SW480 (cell line): ENCODE measurements around the gene MTCL1.
A peak's percentile ranks its signal among the peaks of the same experiment; 100 is the strongest.

Experiments
- DNase-seq: peaks from one replicate; pipeline ENCODE4 v3.0.0-alpha.2; 2016; ENCODE audit warnings: low spot score

The MTCL1 gene

DNA sequence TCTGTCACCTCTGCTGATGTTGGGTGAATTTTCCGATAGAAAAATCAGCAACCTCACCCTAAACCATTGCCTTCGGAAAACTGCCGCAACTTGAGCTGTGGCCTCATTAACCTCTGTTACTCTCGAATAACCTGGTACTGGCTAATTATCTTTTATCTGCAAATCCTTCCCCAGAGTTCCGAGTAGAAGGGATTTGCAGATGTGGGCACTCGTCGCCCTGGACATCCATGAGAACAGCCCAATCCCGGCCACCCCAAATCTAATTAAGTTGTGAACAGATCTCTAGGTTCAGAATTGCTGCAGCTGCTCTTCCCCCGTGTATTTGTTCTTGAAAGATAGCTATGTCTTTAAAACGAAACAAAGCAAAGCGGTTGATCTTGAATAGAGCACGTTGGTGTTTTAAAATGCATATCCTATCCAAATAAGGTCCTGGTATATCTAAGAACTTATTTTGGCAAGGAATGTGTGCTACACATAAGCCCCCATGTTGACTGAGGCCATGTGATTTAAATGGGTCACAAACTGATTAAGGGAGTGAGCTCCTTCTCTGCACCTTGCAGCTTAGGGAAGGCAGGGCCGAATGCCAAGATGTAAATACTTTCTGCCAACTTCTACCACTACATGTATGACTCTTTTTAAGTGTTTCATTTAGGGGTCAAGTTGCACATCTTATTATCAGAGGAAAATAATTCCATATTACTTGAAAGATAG, 88.2 kb downstream of the MTCL1 start:
- no peak for DNase-seq

DNA sequence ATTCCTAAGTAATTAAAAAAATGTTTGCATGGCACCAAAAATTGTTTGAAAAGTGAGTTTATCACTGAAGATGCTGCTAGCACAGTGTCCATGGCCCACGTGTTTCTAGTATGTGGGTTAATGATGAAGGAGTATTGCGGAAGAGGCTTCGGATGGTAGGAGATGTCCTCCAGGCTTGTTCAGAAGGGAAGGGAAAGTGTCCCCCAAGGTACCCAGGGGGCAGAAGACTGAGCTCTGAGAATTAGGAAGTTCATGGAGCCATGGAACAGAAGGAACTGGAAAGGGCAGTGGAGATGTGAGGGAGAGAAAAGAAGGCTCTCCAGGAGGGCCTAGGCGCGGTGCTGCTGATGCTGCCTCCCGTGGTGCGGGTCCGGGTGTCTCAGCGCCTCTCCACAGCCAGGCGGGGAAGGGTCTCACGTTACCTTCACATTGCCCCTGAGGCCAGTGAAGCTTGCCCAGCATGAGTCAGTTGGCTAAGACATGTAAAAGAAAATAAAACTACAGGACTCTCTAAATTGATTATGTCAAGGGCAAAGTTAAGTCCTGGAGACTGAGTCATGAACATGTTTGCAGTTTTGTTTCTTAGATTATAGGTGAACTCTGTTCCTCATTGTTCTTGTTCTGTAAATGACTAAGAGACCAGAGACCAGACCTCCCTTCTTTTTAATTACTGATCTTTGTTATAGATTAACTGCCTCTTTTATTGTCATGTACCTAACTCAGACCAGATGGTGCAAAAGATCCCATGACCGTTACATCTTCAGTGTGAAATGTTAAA, 89.0 kb downstream of the MTCL1 start:
- DNase-seq: no peak

DNA sequence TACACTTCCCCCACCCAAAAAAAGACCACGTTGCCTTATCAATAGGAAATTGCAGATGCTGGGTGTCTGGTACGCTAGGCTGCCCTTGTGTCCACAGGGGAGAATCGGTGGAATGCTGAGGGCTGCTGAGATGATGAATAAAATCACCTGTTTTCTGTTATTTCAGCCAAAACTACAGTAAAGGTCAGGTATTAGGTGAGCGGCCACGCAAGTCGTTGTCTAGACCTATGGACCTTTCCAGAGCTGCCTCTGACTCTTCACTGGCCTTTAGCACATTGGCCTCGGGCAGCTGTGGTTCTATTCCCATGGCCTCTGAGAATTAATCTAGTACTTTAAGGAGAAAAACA, 89.6 kb downstream of the MTCL1 start:
- no peak for DNase-seq

DNA sequence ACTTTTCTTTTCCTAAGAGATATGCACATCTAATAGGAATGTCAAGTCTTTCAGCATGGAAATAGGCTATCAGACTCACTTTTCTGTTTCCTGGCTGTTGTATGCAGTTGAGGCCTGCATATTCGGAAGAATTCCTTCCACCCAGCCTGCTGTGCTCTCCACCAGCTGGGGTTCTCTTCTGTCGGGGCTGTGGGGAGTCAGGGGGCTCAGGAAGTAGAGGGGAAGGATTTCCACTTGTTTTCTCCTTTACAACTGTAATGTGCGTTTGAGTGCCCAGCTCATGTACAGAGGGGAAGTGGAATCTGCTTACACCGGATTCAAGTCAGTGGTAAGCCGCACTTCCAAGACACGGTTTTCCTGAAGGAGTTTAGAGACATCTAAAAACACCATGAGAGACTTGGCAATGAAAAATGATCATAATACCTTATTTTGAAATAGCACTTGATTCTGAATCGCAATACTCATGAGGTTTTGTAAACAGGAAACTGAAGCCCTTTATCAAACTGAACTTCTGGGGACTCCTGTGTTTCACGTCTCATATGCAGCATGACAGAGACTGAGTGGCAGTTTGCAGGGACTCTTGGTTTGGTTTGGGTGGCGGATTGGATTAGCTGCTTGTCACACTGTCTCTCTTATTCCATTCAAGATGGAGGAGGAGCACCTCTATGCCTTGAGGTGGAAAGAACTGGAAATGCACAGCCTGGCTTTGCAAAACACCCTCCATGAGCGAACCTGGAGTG, 90.4 kb downstream of the MTCL1 start:
- DNase-seq: no peak

DNA sequence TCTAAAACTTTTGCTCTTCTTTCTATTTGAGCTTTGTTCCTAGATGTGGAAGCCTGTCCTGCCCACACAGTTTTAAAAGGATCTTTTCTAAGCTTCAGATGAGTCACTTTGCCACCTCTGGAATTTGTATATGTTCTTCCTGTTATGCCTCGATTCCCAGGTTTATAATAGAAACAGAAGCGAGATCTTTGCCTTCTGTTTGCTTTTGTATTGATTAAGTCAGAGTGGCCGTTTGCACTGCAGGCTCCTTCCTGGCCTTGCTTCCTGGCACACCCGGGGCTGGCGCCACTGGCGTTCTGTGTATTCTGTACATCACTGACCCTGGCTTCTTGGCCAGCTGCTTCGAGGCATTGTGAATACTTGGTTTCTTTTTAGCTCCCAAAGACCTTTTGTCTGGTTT, 91.8 kb downstream of the MTCL1 start:
- peak; percentile 24 for DNase-seq

DNA sequence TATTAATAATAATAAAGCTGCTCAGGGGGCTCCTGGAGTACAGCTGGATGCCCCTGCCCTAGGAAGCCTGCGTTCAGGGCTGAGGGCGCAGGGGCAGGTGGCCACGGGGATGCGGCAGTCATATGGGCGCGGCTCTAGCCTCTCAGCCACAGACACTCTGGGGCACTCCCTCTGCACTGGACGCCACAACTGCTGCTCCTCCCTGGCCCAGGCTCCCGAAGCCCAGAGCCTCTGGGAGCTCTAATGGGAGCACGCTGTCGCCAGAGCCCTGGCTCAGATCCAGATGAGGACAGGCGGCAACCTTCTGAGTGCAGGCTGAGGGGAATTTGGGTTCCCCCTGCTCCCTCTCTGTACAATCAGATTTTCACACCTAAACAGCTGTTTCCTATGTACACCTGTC, 93.6 kb downstream of the MTCL1 start:
- peak; percentile 50 for DNase-seq

DNA sequence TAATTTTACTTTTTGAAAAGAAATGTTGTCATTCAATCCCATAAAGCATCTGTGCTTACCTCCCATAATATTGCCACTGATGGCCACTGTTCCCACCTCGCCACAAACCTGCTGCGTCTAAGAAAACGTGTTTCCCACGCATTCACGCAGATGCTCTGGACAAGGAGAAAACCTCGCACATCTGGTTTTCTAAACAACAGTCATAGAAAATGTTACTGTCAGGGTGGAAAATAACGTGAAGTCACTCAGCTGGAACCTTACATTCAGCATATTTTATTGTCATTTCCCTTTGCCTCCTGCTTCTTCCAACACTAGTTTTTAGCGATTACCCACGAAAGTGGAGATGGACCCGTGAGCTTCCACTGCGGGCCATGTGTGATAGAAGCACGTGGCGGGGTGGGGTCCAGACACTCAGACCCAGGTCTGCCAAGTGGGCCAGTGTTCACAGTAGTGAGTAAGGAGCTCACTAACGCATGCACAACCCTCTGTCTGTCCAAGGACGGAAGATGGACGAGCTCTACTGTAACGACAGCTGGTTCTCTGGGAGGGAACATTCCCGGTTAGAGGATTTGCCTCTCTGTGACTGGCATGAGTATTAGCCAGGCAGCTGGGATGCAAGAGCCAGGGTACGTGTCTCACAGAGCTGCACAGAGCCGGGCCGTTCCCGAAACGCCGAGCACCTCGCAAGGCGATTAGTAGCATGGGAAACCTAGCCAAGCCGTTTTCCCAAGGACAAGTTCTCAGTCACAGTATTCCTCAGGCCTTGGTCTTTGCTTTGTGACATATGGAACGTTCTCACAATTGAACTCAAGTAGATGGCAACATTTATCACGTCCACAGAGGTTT, 94.5 kb downstream of the MTCL1 start:
- DNase-seq: no peak

DNA sequence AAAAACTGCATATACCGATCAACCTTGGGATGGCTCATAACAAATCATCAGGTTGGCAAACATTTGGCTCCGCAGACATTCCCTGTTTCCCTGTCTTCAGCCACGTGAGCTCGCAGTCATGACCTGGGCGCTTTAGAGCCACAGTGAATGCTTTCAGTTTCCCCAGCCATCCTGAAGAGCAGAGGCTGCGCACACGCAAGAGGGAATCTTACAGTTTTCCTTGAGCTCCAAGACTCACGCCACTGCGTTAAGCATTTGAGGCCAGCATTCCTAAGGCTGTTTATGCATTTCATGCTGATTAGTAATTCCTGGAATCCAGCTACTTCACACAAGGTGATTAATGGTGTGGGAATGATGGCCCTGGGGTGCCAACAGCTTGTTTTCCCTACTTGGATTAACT, 95.1 kb downstream of the MTCL1 start:
- no peak for DNase-seq

DNA sequence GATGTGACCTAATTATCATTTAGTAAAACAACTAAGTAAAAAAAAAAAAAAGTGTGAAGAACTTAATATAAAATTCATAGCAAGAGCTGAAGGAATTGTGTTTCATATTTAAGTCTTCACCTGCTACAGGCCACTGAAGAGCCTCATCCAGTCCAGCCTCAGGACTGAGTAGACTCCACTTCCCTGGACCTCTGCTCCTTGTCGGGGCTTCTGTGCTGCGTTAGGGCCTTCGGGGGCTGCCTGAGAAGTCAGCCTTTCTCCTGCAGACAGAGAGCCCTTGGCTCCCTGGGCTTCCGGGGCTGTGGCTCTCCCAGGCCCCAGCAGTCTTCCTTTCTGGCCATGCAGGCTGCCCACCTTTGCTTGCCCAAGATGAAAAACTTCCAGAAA, 95.5 kb downstream of the MTCL1 start:
- no peak for DNase-seq

DNA sequence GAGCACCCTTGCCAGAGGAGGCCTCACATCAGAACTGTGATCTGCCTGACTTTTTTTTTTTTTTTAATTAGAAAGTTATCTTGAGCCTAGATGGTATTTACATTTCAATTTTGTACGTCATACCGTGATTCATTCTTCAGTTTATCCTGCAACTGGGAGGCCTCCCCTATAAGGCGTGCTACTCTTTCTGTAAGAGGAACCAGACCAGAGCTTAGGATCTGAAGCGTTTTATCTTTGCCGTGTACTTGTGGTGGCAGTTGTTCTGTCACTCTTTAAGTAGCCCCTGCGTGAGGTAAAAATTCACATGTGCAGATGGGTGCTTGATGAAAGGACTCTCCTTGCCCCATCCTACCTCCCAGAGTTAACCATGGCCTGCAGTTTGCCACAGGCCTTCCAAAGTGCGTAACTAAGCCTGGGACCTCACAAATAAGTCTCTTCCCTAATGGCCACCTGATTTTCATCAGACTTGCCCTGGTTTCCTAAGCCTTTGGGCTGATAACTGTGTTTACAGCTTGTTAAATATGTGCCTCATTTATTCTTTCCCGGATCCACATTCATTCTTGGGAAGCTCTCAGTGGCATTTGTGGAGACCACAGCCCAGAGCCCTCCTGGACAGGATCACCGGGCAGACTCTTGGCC, 96.0 kb downstream of the MTCL1 start:
- DNase-seq: no peak

DNA sequence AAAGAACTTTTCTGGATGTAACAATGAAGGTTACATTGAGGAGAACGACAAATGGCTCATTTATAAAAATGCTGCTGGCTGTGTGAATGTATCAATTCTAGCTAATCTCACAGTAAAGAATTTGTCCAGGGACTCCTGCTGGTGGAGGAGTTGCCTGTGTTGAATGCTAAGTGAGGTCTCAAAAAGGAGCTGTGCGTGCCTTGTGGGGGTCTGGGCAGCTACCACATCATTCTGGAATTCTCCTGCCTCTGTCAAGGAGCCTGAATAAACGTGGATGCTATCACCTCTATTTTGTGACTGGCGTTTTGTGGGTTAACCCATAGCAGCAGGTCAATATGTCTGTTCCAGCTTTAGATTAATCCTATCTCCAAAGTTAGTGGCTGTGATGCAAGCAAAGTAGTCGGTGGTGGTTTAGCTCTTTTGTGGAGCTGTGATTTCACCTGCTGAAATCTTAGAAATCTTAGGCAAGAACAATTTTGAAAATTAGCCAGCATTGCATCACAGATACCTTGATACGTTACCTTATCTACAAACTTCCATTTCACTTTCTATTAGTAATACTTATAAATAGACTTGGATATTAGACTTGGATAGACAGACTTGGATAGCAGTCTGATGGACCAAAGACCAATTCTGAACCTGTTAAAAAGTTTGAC, 96.8 kb downstream of the MTCL1 start:
- DNase-seq: no peak

DNA sequence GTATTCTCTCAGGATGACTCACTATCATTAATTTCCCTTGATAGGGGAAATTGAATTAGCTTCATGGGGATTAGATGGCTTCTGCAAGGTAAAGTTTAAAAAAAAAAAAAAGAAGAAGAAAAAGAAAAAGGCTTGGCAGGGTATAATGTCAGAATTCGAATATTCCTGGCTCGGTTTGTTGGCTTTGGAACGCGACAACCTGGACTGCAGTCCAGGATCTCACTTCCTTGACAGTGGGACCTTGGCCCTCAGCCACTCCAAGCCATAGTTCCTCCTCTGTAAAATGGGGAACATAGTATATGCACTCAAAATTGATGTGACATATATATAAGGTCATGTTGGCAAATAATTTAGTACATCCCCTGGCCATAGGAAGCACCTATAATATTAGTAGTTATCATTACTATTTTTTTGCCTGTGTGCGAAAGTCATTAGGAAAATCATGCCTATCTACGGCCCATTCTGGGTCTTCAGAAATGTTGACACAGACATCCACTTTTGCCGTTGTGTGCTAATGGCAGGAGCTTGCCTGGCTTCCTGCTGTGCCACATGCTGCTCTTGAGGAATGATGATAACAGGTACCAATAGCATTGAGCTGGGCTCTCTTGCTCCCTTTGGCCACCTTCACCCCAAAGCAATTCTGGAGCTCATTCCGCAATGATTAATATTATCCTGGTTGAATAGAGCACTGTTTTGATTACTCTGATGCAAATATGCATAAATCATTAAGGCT, 97.9 kb downstream of the MTCL1 start:
- DNase-seq: no peak

DNA sequence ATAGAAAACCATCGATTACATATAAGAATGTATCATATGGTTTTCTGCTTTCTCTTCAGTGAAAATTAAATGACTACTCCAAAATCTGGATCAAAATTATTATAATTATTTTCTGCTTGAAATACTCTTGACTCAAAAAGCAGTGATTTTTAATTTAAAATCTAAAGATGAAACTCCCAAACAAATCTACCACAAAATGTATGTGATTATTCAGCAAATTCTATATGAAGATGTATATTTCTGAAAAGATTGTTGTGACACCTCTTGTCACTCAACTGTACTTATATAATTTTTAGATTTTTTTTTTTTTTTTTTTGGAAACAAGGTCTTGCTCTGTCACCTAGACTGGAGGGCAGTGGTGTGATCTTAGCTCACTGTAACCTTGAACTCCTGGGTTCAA, 98.6 kb downstream of the MTCL1 start:
- no peak for DNase-seq

DNA sequence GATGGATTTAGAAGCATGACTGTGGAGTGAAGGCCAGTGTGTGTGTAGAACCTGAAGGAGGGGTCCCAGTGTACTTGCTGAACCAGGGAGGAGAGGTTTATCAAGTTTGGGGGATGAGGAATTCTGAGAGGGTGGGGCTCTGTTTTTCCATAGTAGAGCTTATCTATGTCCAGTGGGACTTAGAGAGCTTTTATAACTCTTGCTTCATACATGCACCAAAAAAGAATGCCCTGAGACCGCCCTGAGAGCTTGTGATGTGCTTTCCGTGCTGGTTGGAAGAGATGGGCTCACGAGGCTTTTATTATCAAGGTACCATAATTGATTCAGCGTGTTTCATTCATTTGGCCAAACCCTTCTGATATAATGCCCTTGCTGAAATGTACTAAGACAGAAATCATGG, 100.2 kb downstream of the MTCL1 start:
- no peak for DNase-seq

DNA sequence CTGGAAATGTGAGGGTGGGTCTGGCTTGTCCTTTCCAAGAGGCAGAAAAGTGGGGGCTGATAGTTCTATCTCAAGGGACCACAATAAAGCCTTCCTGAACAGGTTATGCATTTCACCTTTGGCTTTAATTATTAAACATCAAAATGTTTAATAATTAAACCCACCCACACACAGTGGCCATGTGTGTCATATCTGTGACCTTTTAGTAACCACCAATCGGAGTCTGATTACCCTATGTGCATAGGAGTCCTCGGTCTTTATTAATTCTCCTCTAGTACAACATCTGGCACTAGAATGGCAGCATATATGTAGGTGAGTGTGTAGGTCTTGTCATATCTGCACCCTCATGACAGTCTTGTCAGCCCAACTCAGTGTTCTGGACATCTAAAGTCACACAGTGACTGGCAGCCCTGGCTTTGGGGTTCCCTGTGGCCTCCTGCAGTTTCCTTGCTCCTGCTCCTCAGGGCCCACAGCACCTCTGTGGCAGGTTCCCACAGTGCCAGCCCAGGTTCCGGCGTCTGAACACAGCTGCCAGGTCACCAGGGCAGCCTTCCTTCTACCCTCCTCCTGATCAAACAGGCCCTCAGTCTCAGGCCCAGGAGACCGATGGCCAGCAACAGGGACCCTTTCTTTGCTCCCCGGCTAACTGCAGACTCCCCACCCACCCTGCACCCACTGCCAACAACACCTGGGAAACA, 100.9 kb downstream of the MTCL1 start:
- peak; percentile 17 for DNase-seq

DNA sequence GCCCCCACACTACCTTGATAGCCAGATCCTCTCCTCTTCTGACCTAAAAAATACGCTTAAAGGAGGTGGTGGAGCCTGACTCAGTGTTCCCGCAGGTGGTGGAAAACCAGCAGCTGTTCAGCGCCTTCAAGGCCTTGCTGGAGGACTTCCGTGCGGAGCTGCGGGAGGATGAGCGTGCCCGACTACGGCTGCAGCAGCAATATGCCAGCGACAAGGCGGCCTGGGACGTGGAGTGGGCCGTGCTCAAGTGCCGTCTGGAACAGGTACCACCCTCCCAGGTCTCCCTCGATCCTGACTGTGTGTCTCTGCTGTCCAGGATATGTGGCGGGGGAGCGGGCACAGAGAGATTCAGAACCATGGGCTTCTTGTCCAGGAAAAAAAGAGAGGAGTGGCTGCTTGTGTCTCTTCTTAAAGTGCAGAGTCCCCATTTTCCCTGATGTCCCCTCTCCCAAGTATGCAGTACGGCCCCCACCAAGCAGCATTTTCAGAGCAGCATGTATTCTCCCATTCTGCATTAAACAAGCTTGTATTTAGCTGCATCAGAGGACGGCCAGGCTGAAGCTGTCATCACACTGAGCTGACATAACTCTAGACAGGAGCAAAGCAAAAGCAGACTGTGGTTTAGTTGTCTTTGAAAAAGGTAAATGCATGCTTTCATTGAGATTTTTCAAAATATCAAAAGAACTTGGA, 101.6 kb downstream of the MTCL1 start:
- DNase-seq: no peak

DNA sequence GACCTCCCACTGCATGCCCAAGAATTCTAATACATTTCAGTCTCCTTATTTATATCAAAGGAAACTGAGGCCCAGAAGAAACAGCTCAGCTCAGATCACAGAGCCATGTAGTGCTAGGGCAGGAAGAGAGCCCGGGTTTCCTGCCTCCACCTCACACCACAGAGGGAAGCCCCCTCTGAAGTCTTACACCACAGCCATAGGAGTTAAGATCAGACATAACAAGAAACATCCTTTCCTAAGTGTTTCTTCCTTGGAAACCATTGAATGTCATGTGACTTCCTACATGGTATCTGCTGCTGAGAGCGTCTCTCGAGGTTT, 102.1 kb downstream of the MTCL1 start:
- DNase-seq: no peak

DNA sequence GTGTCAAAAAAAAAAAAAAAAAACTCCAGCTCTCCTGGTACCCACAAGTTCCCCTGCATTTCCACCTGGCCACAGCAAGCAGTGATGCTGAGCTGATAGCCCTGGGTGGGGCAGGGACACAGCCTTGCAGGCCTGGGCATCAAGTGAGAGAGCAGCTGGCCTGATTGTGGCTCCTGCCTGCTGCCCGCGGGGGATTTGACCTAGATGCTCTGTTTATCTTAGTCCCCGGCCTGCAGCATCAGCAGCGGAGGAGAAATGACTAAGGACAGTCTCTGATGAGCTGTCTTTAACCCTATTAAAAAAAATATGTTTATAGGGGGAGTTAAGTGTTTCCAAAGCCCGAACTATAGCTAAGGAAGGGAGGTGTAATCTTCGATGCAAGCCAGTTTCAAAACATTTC, 102.6 kb downstream of the MTCL1 start:
- no peak for DNase-seq

DNA sequence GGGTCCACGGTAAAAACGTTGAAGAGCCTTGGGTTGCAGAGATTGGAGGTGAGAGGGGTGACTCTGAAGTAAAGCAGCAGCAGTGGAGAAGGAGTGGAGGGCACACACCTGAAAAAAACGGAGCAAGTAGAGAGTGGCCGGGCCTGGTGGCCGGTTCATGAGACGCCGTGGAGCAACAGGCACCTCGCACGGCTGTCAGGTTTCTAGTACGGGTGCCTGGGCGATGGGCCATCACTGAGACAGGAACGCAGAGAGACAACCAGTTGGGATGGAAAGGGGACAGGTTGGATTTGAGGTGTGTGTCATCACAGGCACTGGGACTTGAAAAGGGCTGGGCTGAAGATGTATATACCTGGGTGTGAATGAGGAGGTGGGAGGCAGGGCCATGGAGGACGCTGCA, 104.2 kb downstream of the MTCL1 start:
- no peak for DNase-seq

DNA sequence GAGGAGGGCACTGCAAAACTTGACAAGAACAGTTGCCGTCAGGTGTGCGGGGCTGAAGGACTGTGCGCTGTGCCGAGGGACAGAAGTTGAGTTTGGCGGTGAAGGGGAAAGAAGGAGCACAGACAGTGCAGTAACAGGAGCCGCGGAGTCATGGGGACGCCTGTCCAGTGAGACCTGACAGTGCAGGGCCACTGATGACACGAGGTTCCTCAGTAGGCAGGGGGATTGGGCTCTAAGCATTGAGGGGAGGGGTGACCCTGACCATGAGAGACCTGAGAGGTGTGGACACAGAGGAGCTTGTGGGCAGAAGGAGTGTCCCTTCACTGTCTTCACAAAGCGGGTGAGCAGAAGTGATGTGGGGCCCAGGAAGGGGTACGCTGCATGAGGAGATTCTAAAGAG, 104.8 kb downstream of the MTCL1 start:
- no peak for DNase-seq
